ENCODE measurements around the gene PSMC5. TPM values are rescaled to one million over a fixed set of nuclear protein-coding genes. Genes with fewer than 3 reads are reported as not detected.
"Not testable (repeated sequence)": the region's sequence is repeated elsewhere in the genome, so short reads cannot be mapped to it uniquely, and the experiment has no call there.

PSMC5 gene
- polyA plus RNA-seq, 1 donor from 2014 or later: 139 TPM

DNA sequence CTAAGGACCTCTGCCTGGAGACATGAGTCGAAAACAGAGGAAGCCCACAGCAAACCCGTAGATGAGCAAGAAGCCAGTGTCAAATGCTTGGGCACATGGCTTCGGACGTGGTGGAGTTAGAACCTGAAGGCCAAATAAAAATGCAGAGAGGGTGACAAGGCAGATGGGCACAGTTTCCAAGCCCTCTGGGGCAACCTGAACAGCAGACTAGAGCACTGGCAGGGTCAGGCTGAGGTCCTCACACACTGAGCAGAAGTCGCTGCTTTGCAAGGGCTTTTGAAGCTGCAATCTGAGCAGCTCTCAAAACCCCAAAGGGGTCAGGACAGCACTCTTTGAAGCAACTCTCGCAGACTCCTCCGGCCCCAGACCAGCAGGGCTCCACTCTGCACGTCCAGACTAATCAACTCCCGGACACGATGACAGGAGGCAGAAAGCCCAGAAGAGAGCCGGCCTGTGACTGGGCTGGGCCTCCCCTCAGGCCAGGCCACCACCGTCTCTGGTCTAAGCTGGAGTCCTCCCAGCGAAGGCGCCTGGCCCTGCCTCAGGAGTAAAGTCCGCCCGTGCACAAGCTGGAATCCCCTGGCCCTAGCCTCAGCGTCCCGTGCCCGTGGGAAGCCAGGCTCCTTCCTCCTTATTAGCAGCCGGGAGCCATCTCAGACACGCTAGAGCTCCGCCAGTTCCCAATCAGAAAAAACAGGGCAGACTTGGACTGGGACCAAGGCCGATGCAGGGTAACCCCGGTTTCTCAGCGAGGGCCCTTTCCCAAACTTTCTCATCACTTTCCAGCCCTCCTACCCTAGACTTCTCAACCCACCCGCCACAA, 14.3 kb downstream of the PSMC5 start:
- H3K4me1 Mint-ChIP-seq: peaks cover 19 to 40% (median 28%) of the 10 kb centered on the region in 3 donors
- H3K4me3 Mint-ChIP-seq: peak overlapping the region; percentile 89 to 98 (median 96)
- H3K27ac Mint-ChIP-seq: peak overlapping the region; percentile 89 to 99 (median 98)
- no peaks in the 10 kb centered on the region for H3K27me3 Mint-ChIP-seq
- no peaks in the 10 kb centered on the region for H3K36me3 Mint-ChIP-seq
- no peaks in the 10 kb centered on the region for H3K9me3 Mint-ChIP-seq

DNA sequence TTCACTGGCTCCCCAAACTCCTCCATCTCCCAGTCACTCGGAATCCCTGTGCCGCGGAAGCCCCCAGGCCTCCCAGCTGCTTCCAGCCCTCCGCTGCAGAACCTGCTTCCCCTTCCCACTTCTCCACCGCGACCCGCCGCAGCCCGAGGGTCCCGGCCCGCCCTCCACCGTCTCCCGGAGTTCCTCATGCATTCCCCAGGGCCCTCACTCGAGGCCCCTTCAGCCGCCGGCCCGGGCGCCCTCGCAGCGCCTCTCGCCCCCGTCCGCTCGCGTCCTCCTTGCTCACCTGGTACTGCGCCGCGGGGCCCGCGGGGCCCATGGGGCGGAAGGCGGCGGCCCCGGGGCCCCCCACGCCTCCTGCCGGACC, 14.9 kb downstream of the PSMC5 start:
- peak overlapping the region; percentile 63 to 99 (median 98) for H3K27ac Mint-ChIP-seq
- peaks cover 19 to 41% (median 28%) of the 10 kb centered on the region in 3 donors for H3K4me1 Mint-ChIP-seq
- H3K36me3 Mint-ChIP-seq: no peaks in the 10 kb centered on the region

DNA sequence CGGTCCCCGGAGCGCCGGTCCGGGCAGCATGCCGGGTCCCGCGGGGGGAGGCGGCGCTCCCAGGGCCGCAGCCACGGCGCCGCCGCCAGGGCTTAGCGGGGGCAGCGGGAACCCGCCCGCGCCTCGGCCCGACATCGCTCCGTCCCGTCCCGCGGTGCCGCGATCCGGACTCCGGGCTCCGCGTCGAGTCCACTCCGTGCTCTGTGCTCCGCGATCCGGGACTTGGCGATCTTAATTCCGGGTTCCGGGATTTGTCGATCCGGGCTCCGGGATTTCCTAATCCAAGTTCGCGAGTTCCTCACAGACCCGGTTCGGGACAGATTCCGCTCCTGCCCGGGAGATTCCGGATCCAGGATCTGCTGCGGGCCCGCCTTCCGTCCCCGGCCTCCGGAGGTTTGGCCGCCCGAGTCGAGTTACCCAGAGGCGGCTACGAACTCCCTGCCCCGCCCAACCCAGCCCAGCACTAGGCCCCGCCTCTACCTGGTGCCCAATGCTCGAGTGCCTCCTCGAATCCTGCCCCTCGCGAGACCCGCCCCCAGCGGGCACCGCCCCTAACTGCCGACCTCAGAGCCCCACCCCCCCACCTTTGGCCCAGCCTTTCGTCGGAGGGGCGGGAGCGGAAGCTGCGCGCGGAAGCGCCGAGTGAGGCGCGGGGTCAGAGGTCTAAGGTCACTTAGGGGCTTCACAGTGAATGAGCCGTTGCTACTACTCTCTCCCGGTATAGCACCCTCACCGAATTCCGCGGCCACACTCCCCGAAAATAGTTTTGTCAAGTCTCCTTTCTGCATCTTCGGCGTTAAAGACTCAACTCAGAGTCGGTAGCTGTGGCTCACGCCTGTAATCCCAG, 15.5 kb downstream of the PSMC5 start, which contains the start of gene SMARCD2:
TSS of gene SMARCD2 (minus strand) at position 146 of the 847 bp plus-strand sequence. CDS start at position 135, 11 bp downstream.
- no peaks in the 10 kb centered on the region for H3K36me3 Mint-ChIP-seq
- no peaks in the 10 kb centered on the region for H3K27me3 Mint-ChIP-seq
- peak within 1 kb of the TSS; percentile 97 to 99 (median 98) for H3K27ac Mint-ChIP-seq
- no peaks in the 10 kb centered on the region for H3K9me3 Mint-ChIP-seq
- peak within 1 kb of the TSS; percentile 89 to 98 (median 96) for H3K4me3 Mint-ChIP-seq
- H3K4me1 Mint-ChIP-seq: peaks cover 19 to 41% (median 28%) of the 10 kb centered on the region in 3 donors

More for the DNA sequence above, 14.9 kb downstream of the PSMC5 start:
- peak overlapping the region; percentile 89 to 98 (median 96) for H3K4me3 Mint-ChIP-seq
- no peaks in the 10 kb centered on the region for H3K27me3 Mint-ChIP-seq
- no peaks in the 10 kb centered on the region for H3K9me3 Mint-ChIP-seq

DNA sequence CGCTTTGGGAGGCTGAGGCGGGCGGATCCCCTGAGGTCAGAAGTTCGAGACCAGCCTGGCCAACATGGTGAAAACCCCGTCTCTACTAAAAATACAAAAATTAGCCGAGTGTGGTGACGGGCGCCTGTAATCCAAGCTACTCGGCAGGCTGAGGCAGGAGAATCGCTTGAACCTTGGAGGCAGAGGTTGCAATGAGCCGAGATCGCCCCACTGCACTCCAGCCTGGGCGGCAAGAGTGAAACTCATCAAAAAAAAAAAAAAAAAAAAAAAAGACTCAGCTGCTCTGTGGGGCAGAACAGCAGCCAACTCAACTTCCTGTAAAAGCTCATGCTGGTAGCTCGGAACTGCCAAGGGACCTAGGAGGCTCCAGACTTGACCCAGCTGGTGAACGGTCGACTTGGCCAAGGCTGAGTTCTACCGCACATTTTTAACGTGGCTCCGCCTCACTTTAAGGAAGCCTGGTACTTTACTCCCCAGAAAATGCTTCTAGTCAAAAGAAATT, 16.2 kb downstream of the PSMC5 start:
- peak overlapping the region; percentile 85 to 99 (median 97) for H3K27ac Mint-ChIP-seq
- peaks cover 22 to 46% (median 31%) of the 10 kb centered on the region in 3 donors for H3K4me1 Mint-ChIP-seq
- peak overlapping the region; percentile 87 to 95 (median 93) for H3K4me3 Mint-ChIP-seq
- not testable (repeated sequence) for H3K27me3 Mint-ChIP-seq, H3K9me3 Mint-ChIP-seq, H3K36me3 Mint-ChIP-seq

DNA sequence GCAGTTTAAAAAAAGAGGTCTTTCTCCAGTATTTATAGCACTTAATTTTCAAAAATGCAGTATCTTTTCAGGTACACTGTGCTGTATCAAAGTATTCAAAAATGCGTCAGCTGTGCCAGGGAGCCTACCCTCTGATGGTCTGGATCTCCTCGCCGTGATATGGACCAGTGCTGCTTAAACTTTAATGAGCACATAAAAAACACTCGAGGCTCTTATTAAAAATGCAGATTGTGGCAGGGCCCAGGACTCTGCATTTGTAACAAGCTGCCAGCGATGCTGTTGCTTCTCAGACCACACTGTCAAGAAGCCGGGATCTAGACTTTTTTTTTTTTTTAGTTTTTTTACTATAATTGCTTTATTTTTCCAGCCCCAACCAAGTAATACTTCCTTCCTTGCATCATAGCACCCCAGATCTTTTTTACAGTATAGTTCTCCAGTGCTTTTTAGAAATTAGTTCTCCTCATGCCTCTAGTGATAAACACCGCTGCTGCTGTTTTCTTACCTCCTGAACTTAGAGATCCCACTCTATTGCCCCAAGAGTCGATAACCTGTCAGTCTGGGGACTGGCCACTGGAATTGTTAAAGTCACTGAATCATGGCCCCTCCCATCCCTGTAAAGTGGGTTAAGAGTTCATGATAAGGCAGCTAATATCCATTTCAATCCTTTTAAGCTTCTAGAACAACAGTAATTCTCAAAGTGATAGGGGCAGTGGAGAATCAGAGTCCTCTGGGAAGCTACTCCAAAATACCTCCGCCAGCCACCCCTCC, 16.9 kb downstream of the PSMC5 start:
- no peaks in the 10 kb centered on the region for H3K36me3 Mint-ChIP-seq
- peak overlapping the region; percentile 87 to 95 (median 93) for H3K4me3 Mint-ChIP-seq
- no peaks in the 10 kb centered on the region for H3K27me3 Mint-ChIP-seq
- no peaks in the 10 kb centered on the region for H3K9me3 Mint-ChIP-seq
- peaks cover 27 to 48% (median 29%) of the 10 kb centered on the region in 3 donors for H3K4me1 Mint-ChIP-seq
- peak overlapping the region; percentile 85 to 99 (median 97) for H3K27ac Mint-ChIP-seq

DNA sequence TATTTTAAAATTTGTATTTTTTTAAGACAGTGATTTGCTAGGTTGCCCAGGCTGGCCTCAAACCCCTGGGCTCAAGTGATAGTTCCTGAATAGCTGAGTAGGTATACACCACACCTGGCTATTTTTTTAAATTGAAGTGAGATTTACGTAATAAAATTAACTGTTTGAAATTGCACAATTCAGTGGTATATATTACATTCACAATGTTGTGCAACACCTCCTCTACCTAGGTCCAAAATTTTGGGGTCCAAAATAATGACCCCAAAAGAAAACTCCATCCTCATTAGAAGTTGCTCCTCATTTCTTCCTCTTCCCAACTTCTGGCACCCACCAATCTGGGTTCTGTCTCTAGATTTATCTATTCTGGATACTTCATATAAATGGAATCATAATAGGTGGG, 18.3 kb downstream of the PSMC5 start:
- Mint-ChIP-seq H3K27ac (peak overlapping the region in 1 of 3 donors; percentile 79), H3K36me3 (no peaks in the 10 kb centered on the region), H3K4me3 (peak overlapping the region in 1 of 4 donors; percentile 93), H3K4me1 (peaks cover 27 to 41% (median 28%) of the 10 kb centered on the region in 3 donors), H3K9me3 (no peaks in the 10 kb centered on the region), H3K27me3 (no peaks in the 10 kb centered on the region)

DNA sequence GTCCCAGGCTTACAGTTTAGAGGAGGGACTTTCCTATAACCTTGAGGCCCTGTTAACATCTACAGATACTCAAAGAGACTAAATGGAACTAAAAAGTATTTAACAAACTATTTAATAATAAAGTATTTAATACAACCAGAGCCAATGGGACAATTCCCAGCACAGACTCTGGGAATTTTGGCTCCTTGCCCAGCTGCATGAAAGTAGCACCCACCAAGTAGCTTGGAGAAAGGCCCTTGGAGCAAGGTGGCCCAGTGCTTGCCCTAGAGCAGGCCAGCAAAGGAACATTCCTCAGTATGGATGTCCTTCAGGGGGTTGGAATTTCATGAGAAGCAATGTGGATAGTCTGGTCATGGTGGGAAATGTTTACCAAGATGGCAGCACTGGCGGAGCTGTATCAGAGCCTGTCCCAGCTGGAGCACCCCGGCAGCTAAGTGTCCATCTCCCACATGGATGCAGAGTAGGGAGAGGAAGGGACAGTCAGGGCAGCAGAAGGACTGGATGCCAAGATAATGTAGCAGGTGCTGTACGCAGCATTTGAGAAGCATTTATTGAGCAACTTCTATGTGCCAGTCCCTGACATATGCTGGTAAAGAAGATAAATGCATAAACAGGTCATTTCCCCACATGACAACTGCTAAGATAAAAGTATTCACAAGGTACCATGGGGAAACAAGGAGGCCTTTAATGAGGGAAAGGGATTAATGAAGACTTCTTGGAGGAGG, 20.5 kb downstream of the PSMC5 start:
- Mint-ChIP-seq H3K27ac (peak overlapping the region in 2 of 3 donors; percentile 40 to 79), H3K9me3 (no peaks in the 10 kb centered on the region), H3K36me3 (no peaks in the 10 kb centered on the region), H3K4me3 (peak overlapping the region; percentile 48 to 77 (median 57)), H3K4me1 (peaks cover 17 to 31% (median 17%) of the 10 kb centered on the region in 3 donors), H3K27me3 (no peaks in the 10 kb centered on the region)

DNA sequence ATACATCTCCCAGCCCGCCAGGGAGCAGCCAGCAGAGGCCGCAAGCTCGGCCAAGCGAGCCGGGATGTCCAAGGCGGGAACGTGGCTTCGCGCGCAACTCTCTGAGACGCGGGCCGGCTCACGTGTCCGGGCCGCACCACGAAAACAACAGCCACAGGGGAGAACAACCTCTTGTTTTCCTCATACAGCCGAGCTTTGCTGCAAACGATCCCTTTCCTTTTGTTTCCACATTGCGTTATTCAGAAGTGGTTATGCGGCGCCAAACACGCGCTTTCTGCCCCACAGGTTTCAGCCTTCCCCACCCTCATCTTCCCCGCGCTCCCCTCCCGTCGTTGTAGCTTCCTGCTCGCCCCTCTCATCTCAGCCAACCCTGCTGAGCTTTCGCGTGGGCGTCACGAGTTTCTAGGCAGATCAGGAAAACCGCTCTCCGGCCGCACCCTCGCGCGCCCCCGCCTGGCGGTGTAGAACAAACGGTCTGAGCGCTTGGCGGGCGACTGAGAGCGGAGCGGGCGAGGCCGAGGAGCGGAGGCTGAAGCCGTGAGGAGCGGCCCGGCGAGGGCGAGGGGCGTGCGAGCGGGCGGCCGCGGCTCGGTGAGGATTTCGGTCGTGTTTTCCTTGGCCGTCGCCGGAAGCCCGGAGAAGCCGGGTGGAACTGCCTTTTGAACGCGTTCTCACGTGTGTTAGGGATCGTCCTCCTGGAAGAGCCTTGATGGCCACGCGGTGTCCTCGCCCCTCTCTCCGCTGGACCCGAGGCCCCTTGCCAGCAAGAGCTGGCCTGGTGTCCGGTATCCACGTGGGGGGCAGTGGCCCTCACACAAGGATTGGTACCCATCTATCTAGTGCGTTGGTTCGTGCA, 21.8 kb downstream of the PSMC5 start:
- peak overlapping the region; percentile 78 to 92 (median 79) for H3K27ac Mint-ChIP-seq
- H3K27me3 Mint-ChIP-seq: no peaks in the 10 kb centered on the region
- H3K4me3 Mint-ChIP-seq: peak overlapping the region; percentile 73 to 97 (median 88)
- H3K36me3 Mint-ChIP-seq: no peaks in the 10 kb centered on the region
- H3K4me1 Mint-ChIP-seq: peaks cover 13 to 25% (median 13%) of the 10 kb centered on the region in 3 donors
- no peaks in the 10 kb centered on the region for H3K9me3 Mint-ChIP-seq

DNA sequence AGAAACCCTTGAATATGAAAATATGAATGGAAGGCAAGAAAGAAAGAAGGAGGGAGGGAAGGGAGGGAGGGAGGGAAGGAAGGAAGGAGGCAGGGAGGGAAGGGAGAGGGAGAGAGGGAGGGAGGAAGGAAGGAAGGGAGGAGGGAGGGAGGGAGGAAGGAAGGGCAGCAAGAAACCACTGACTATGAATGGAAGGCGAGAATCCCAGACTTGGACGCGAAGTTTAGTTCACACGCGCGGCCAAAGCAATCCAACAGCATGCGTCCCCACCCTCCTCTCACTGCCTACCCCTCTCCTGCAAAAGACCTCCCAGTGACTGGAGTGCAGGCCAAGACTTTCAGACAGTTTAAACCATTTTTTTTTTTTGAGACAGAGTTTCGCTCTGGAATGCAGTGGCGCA, 23.2 kb downstream of the PSMC5 start:
- H3K9me3 Mint-ChIP-seq: no peaks in the 10 kb centered on the region
- no peaks in the 10 kb centered on the region for H3K36me3 Mint-ChIP-seq
- no peak overlapping the region for H3K27ac Mint-ChIP-seq
- no peaks in the 10 kb centered on the region for H3K27me3 Mint-ChIP-seq
- H3K4me3 Mint-ChIP-seq: no peak overlapping the region
- peaks cover 8 to 21% (median 10%) of the 10 kb centered on the region in 3 donors for H3K4me1 Mint-ChIP-seq

DNA sequence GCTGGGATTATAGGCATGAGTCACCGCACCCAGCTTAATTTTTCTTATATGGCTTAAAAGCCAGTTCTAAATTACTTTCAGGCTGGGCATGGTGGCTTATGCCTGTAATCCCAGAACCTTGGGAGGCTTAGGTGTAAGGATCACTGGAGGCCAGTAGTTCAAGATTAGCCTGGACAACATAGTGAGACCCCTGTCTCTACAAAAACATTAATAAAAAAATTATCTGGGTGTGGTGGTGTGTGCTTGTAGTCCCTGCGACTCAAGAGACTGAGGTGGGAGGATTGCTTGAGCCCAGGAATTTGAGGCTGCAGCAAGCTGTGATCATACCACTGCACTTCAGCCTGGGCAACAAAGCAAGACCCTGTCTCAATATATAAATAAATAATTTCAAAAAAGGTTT, 26.0 kb downstream of the PSMC5 start:
- H3K4me3 Mint-ChIP-seq: no peak overlapping the region
- H3K9me3 Mint-ChIP-seq: no peaks in the 10 kb centered on the region
- H3K27me3 Mint-ChIP-seq: no peaks in the 10 kb centered on the region
- no peak overlapping the region for H3K27ac Mint-ChIP-seq
- H3K4me1 Mint-ChIP-seq: peaks cover 5 to 8% (median 5%) of the 10 kb centered on the region in 3 donors
- H3K36me3 Mint-ChIP-seq: no peaks in the 10 kb centered on the region

DNA sequence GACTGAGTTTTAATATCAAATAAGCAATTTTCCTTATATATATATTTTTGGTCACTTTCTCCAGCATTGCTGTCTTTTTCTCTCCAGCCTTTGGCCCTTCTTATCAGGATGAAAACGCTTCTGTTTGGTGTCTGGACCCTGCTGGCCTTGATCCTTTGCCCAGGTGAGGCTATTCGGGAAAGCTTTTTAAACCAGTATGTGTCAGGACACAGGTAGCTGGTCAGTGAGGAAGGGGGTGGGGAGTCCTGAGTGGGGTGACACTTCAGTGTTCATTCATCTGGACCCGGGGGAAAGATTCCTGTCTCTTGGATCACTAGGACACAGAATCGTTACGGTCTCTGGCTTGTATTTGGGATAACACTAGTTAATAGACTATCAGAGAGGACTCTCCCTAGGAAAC, 27.5 kb downstream of the PSMC5 start:
- H3K4me1 Mint-ChIP-seq: peaks cover 0 to under 1% (median 0%) of the 10 kb centered on the region in 3 donors
- H3K27ac Mint-ChIP-seq: no peak overlapping the region
- H3K4me3 Mint-ChIP-seq: no peak overlapping the region

DNA sequence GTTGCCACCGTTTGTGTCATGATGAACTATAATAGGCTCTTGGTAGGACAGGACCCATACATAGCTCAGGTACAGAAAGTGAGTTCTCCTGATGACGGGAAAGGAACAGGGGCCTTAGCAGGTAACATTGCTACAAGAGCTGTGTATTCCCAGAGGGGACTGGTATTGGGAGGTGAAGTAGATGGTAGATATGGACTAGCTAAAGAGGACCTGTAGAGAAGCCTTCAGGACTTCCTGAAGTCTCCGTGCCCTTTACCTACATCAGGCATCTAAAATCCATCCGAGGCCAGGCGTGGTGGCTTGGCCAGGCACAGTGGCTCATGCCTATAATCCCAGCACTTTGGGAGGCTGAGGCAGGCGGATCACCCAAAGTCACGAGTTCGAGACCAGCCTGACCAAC, 28.0 kb downstream of the PSMC5 start:
- H3K27me3 Mint-ChIP-seq: no peaks in the 10 kb centered on the region
- no peaks in the 10 kb centered on the region for H3K36me3 Mint-ChIP-seq
- H3K27ac Mint-ChIP-seq: no peak overlapping the region
- H3K9me3 Mint-ChIP-seq: no peaks in the 10 kb centered on the region
- H3K4me1 Mint-ChIP-seq: no peaks in the 10 kb centered on the region
- no peak overlapping the region for H3K4me3 Mint-ChIP-seq

More for the DNA sequence above, 27.5 kb downstream of the PSMC5 start:
- Mint-ChIP-seq H3K27me3 (no peaks in the 10 kb centered on the region), H3K9me3 (no peaks in the 10 kb centered on the region), H3K36me3 (no peaks in the 10 kb centered on the region)

DNA sequence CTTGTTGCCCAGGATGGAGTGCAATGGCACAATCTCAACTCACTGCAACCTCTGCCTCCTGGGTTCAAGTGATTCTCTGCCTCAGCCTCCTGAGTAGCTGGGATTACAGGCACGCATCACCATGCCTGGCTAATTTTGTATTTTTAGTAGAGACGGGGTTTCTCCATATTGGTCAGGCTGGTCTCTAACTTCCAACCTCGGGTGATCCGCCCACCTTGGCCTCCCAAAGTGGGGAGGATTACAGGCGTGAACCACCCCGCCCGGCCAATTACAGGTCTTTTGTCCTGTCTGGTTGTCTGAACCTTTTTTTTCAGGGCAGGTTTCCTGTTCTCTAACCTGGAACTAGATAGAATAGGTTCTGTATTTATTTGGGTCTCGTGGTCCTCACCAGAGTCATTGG, 29.2 kb downstream of the PSMC5 start:
- H3K4me1 Mint-ChIP-seq, H3K27me3 Mint-ChIP-seq, H3K4me3 Mint-ChIP-seq, H3K9me3 Mint-ChIP-seq, H3K27ac Mint-ChIP-seq, H3K36me3 Mint-ChIP-seq: not testable (repeated sequence)

Data from IgD-negative memory B cell (primary cell).